NCI-H2171 treated with DMSO at 0.1 percent for 48 hours (cell line): ENCODE results near the gene METTL27.
"Not testable (repeated sequence)": the region's sequence is repeated elsewhere in the genome, so short reads cannot be mapped to it uniquely, and the experiment has no call there.

Source experiments
- DNase-seq: peaks from one replicate; lab custom pipeline; 2025; lab: John Stamatoyannopoulos, UW

The METTL27 gene

GRCh38 chr7:73869011-73869798 lies 26.9 kb upstream of the METTL27 start:
- no peak for DNase-seq

DNA sequence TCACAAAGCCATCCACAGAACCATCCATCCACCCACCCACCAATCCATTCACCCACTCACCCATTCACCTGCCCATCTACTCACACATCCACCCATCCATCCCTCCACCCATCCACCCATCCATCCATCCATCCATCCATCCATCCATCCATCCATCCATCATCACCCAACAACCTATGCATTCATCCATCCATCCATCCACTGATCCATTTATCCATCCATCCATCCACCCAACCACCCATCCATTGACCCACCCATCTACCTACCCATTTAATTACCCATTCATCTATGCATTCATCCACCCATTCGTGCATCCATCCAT lies 24.1 kb upstream of the METTL27 start:
- DNase-seq, result no peak

DNA sequence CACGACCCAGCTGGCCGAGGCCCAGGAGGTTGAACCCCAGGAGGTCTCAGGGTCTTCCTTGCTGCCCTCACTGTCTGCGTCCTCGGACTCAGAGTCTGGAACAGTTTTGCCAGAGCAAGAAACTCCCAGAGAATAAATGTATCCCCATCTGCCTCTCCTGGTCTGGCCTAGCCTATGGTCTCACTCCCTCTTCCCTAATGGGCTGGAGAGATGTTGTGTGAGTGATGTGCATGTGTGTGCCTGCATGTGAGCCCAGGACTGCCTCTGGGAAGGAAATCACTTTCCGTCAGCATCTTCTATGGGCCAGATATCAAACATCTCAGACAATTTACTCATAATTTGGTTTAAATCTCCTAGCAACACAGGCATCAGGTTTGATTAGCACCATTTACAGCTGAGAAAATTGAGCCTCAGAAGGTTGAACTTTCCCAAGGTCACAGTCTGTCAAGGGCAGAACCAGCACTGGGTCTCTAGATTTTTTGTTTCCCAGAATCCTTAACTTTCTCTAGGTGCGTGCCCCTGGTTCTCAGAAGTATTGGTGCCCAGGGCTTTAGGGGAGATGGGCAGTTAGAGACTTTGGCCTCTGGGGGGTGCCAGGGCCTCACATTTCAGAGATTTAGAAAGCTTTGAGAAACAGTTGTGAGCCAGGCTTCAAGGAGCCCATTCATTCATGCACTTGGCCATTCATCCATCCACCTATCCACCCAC lies 23.6 kb upstream of the METTL27 start:
- DNase-seq, result peak; percentile 36

DNA sequence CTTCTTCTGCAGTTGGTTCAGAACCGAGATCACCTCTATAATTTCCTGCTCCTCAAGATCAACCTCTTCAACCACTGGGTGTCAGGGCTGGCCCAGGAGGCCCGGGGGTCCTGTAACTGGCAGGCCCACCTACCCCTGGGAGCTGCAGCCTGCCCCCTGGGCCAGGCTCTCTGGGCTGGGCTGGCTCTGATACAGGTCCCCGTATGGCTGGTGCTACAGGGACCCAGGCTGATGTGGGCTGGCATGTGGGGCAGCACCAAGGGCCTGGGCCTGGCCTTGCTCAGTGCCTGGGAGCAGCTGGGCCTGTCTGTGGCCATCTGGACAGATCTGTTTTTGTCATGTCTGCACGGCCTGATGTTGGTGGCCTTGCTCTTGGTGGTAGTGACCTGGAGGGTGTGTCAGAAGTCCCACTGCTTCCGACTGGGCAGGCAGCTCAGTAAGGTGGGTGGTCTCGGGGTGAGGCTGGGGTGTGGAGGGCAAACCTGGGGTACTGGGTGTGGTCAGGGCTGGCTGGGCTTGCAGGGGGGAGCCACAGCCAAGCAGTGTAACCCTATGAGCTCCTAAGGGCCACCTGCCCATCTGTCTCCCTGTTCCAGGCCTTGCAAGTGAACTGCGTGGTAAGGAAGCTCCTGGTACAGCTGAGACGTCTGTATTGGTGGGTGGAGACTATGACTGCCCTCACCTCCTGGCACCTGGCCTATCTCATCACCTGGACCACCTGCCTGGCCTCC lies 22.8 kb upstream of the METTL27 start:
- peak; percentile 83 for DNase-seq

DNA sequence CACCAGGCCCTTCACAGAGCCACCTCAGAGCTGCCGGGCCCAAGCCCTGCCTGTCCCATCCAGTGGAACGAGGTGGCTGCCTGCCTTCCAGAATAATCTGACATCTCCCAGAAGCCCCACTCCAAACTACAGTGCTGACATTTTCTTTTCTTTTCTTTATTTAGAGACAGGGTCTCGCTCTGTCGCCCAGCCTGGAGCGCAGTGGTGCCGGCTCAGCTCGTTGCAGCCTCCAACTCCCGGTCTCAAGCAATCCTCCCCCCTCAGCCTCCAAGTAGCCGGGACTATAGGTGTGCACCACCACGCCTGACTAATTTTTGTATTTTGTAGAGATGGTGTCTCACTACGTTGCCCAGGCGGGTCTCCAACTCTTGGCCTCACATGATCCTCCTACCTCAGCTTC lies 19.0 kb upstream of the METTL27 start:
- DNase-seq, result no peak

DNA sequence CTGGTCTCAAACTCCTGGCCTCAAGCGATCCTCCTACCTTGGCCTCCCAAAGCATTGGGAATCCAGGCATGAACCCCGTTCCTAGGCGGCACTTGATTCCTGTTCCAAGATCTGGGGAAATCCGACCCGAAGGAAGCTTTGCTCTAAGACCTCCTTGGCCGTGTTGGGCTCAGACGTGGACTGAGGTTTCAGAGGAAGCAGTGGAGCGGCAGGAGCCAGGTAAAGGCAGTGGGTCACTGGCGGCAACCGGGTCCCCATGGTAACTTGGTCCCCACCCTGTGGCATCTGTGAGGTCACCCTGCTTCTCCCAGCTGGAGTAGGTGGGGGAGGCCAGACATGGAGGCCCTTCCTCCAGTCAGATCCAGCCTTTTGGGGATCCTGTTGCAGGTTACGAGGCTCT lies 18.5 kb upstream of the METTL27 start, which contains the start of gene TMEM270:
TSS of gene TMEM270 (plus strand) at position 301 of the 400 bp plus-strand sequence. CDS start at position 337, 36 bp downstream.
- no peak for DNase-seq

DNA sequence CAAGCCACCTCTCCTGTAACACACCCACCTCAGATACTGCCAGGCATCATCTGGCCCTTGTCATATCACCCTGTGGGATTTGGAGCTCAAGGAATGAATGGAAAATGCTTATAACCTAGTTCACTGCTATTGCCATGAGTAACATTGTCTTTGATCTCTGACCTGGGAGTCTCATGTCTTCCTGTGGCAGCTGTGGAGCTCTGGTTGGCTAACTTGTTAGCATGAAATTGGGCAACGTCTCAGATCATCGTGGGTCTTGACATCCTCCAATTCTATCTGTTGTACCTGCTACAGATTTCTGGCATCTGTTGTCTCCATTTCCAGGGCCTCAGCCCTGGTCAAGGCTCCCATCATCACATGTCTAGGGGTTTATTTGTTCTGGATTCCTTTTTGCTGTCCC lies 16.5 kb upstream of the METTL27 start:
- no peak for DNase-seq

GRCh38 chr7:73856941-73857340 lies 14.6 kb upstream of the METTL27 start:
- no peak for DNase-seq

- DNase-seq, result no peak
These were observed 10.2 kb upstream of the METTL27 start for GRCh38 chr7:73852500-73852899.

DNA sequence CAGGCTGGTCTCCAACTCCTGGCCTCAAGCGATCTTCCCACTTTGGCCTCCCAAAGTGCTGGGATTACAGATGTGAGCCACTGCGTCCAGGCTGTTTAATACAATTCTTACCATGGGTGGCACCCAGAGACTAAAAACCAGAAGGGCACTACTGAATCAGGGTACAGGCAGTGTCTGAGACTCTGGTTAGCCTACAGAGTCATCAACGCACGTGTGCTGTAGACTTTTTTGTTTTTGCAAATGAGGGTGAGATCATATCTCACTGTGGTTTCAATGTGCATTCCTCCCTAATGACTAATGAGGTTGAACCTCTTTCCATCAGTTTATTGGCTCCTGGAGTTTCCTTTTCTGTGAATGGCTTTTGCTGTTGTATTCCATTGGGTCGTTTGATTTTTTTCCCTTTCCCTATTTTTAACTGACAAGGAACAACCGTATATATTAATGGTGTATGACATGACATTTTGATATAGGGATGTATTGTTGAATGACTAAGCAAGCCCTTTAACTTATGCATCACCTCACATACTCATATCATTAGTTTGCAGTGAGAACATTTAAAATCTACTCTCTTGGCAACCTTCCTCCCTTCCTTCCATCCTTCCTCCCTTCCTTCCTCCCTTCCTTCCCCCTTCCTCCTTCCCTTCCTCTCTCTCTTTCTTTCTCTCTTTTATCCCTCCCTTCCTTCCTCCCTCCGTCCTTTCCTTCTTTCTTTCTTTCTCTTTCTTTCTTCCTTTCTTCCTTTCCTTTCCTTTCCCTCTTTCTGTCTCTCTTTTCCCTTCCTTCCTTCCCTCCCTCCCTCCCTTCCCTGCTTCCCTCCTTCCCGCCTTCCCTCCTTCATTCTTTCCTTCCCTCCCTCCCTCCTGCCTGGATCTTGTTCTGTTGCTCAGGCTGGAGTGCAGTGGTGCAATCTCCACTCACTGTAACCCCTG lies 9.4 kb upstream of the METTL27 start:
- peak; percentile 77 for DNase-seq

DNA sequence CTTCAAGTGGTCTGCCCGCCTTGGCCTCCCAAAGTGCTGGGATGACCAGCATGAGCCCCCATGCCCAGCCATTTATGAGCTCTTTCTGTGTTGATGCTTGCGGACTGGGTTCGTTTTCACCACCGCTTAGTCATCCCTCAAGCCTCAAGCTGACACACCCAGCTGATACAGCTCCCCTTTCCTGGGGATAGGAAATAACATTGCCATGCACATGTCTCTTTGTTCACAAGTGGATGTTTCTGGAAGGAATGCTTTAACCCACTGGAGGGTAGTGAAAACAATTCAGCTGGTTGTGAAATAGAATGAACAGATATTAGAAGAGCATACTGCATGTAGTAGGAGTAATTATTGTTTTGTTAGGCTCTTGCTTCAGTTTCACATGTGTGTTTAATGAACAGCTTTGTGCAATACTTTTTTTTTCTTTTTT lies 8.5 kb upstream of the METTL27 start:
- DNase-seq, result no peak

- DNase-seq, result no peak
These were observed 5.8 kb upstream of the METTL27 start for GRCh38 chr7:73847941-73848723.

DNA sequence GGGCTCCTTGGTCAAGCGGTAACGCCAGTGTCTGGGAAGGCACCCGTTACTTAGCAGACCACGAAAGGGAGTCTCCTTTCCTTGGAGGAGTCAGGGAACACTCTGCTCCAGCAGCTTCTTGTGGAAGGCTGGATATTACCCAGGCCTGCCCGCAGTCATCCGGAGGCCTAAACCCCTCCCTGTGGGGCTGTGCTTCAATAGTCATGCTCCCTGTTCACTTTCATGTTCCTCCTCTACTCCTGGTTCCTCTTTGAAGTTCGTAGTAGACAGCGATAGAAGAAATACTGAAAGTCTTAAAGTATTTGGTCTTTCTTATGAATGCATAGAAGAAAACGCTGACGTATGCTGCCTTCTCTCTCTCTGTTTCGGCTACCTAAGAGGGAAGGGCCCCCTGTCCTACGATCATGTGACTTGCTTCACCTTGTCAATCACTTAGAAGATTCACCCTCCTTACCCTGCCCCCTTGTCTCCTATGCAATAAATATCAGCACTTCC lies 3.4 kb upstream of the METTL27 start:
- DNase-seq, result not testable (repeated sequence)

DNA sequence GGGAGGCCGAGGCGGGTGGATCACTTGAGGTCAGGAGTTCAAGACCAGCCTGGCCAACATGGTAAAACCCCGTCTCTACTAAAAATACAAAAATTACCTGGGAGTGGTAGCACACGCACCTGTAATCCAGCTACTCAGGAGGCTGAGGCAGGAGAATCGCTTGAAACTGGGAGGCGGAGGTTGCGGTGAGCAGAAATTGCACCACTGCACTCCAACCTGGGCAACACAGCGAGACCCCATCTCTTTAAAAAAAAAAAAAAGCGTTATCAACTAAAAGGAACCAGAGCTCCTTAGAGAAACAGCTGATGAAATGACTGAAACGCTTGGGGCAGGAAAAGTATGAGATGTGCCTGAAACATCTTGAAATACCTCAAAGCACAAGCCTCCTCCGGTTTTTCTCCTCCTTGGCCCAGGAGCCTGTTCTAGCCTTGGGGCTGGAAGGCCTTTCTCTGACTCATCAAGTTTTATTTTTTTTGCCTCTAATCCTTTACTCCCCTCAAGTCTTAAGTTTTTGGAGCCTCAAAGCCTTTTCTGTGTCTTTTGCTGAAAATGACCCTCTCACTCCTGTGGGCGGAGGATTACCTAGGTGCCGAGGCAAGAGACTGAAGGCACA lies 2.6 kb upstream of the METTL27 start:
- no peak for DNase-seq

GRCh38 chr7:73844131-73844547 lies 1.8 kb upstream of the METTL27 start:
- no peak for DNase-seq

- DNase-seq, result no peak
These were observed 638 bp downstream of the METTL27 start for GRCh38 chr7:73841689-73842066.

DNA sequence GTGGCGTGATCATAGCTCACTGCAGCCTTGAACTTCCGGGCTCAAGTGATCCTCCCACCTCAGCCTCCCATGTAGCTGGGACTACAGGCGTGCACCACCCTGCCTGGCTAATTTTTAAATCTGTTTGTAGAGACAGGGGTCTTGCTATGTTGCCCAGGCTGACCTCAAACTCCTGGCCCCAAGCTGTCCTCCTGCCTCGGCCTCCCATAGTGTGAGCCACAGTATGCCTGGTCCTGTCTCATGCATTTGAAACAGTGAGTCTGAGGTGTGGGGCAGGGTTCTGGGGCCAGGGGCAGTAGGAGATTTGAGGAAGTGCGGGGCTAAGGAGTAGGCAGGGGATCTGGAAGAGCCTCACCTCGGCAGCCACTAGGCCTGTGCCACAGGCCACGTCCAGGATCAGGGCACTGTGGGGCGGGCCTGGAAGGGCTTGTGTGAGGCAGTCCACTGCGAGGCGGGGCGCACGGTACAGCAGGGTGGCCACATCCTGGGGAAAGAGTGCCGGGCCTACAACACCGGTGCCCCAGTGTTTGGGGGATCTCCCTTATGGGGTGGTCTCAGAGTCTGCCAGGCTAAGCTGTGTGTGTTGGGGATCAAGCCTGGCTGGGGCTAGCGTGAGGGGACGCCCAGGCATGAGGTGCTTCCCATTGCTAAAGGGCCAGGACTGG lies 1.5 kb downstream of the METTL27 start:
- no peak for DNase-seq

- no peak for DNase-seq
These were observed 2.3 kb downstream of the METTL27 start for GRCh38 chr7:73839743-73840714.

DNA sequence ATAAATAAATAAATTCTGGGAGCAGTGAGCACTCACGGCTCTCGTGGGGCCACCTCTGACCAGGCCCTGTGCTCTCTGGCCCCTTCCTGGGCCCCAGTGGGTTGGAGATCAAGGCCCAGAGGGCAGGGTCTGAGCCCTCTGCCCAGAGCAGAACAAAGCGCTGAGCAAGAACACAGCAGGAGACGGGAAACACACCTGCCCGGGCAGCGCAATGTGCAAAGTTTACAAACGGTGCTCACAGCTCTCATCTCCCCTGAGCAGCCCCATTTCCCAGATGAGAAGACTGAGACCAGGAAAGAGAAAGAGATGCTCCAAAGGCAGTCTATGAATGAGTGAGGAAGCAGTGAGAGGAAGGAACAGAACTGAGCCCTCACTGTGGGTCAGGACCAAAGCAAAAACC lies 3.0 kb downstream of the METTL27 start:
- DNase-seq, result no peak
